SK-N-SH treated with all-trans-retinoic acid at 6 μM for 48 hours (cell line): ENCODE measurements around the gene PAXIP1.

Source experiments
- PATZ1 ChIP-seq: fragments of 250-450 bp; sonication (Bioruptor Pico); IDR thresholded peaks from 2 replicates; pipeline ENCODE4 v1.8.0; 2020; ENCODE audit warnings: mild to moderate bottlenecking, moderate library complexity, borderline replicate concordance
- TSHZ2 ChIP-seq: fragments of 250-450 bp; sonication (Bioruptor Pico); IDR thresholded peaks from 2 replicates; pipeline ENCODE4 v1.5.0; 2020; ENCODE audit warnings: mild to moderate bottlenecking, moderate library complexity
- ZFP3 ChIP-seq: fragments of 250-450 bp; sonication (Bioruptor Pico); IDR thresholded peaks from 2 replicates; pipeline ENCODE4 v1.5.0; 2020; ENCODE audit warnings: mild to moderate bottlenecking, moderate library complexity
- ZFP30 ChIP-seq: fragments of 450-650 bp; formaldehyde crosslinking; IDR thresholded peaks from 2 replicates; pipeline ENCODE4 v1.5.0; 2022; ENCODE audit warnings: mild to moderate bottlenecking, moderate library complexity

DNA sequence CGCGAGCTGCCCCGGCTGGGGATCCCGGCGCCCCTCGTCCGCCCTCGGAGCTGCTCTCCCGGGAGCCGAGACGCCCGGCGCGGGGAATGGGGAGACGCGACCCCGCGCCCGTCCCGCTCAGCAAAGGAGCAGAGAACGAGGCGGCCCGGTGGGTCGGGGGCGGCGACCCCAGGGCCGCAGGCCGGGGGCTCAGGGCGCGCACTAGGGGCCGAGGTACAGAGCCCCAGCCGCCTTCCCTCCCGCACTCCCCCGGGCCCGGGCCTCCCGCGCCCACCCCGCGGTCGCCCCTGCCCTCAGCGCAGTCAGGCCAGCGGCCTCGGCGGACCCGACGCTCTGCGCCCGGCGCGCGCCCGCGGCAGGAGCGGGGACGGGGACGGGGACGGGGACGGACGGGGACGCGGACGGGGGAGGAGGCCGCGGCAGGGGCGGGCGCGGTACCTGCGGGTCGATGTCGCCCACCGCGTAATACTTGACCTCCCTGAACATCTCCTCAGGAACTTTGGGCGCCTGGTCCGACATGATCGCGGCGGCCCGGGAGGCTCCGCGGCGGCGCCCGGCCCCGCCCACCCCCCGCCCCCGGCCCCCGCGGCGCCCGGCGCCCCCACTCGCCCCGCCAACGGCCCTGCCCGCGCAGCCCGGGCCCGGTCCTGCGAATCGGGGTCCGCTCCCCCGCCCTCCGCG, 373 bp downstream of the PAXIP1 start:
- TF ChIP-seq ZFP30 (CRISPR knock-in tag), result no peak
- TF ChIP-seq ZFP3 (CRISPR knock-in tag), result no peak
- no peak for TF ChIP-seq PATZ1 (CRISPR knock-in tag)
- no peak for TF ChIP-seq TSHZ2 (CRISPR knock-in tag)
